Stomach (tissue), 4 donors: Measurements from ENCODE around the gene COL16A1.

Experiments used
- CTCF ChIP-seq, 7 experiments: fragments of 450-650 bp in 4 of 7; fragments of 200-600 bp in 3 of 7; sonication (generic) in 3 of 7; IDR thresholded peaks; one replicate each; pipeline ENCODE4 v1.5.1; 2016 to 2019; ENCODE audit warnings: antibody characterized with exemption in 7 of 7, control low read depth in 2 of 7, mild to moderate bottlenecking in 1 of 7
- EP300 ChIP-seq: sonication (generic); formaldehyde crosslinking; IDR thresholded peaks from one replicate; pipeline ENCODE4 v1.6.1; 2017; ENCODE audit warnings: antibody characterized with exemption
- POLR2AphosphoS5 ChIP-seq, 3 donors: sonication (generic); formaldehyde crosslinking; IDR thresholded peaks; one replicate each; pipeline ENCODE4 v1.6.1; 2016; ENCODE audit warnings: antibody characterized with exemption in 3 of 3

GRCh38 chr1:31651089-31651420 lies 52.8 kb downstream of the COL16A1 start:
- TF ChIP-seq CTCF (IDR thresholded peaks at IDR 0.05) = no peak
- no peak for TF ChIP-seq POLR2AphosphoS5 (IDR thresholded peaks at IDR 0.05)
- no peak for TF ChIP-seq EP300
